Tibial nerve (tissue), 4 donors: ENCODE results near the gene IL1F10. TPM values are rescaled to one million over a fixed set of nuclear protein-coding genes. Genes with fewer than 3 reads are reported as not detected.

Experiments
- DNase-seq, 2 donors: peaks; one replicate each; pipeline ENCODE4 v3.0.0-alpha.2; 2019; ENCODE audit warnings: low spot score in 2 of 2
- H3K27ac ChIP-seq, 4 donors: fragments of 200-600 bp; sonication (generic) in 3 of 4; one replicate each; pipeline ENCODE4 v1.5.1; 2017 to 2019; ENCODE audit warnings: mild to moderate bottlenecking in 1 of 4
- H3K27me3 ChIP-seq, 2 donors: fragments of 200-600 bp; sonication (generic) in 1 of 2; one replicate each; pipeline versions ENCODE4 v1.5.1 to v1.6.0; 2017 to 2019
- H3K36me3 ChIP-seq, 3 donors: fragments of 200-600 bp; sonication (generic); one replicate each; pipeline ENCODE4 v1.5.1; 2018 to 2019
- H3K4me1 ChIP-seq, 4 donors: fragments of 200-600 bp; sonication (generic) in 3 of 4; one replicate each; pipeline ENCODE4 v1.5.1; 2017 to 2019
- H3K4me3 ChIP-seq, 4 donors: fragments of 200-600 bp; sonication (generic) in 3 of 4; one replicate each; pipeline ENCODE4 v1.5.1; 2017 to 2019; ENCODE audit warnings: mild to moderate bottlenecking in 1 of 4, moderate library complexity in 1 of 4
- H3K9me3 ChIP-seq, 4 donors: fragments of 200-600 bp; sonication (generic) in 3 of 4; one replicate each; pipeline ENCODE4 v1.5.1; 2017 to 2019
- EP300 ChIP-seq, 2 donors: sonication (generic); formaldehyde crosslinking; IDR thresholded peaks; one replicate each; pipeline ENCODE4 v1.6.1; 2017; ENCODE audit warnings: antibody characterized with exemption in 2 of 2, mild to moderate bottlenecking in 1 of 2
- POLR2A ChIP-seq, 2 donors: fragments of 450-650 bp; IDR thresholded peaks; one replicate each; pipeline ENCODE4 v1.6.1; 2017; ENCODE audit warnings: antibody characterized with exemption in 2 of 2, mild to moderate bottlenecking in 2 of 2, moderate library complexity in 2 of 2
- WGBS, 2 donors: methylation state at CpG; one replicate each; pipeline ENCODE4 v1.1.5; 2018; 5-methylcytosine and 5-hydroxymethylcytosine counted together
- total RNA-seq, 4 donors: library from RNA; depleted of rRNA; stranded (reverse); fragments of >200 nt; gene quantifications; one replicate each; pipeline ENCODE4 v1.1.0, GENCODE V29; 2016
- TF ChIP-seq, protein P1 (sequence below), 5 experiments: fragments of 200-600 bp in 3 of 5; fragments of 450-650 bp in 2 of 5; sonication (generic) in 3 of 5; IDR thresholded peaks; one replicate each; pipeline ENCODE4 v1.5.1; 2016 to 2019; ENCODE audit warnings: antibody characterized with exemption in 5 of 5, mild to moderate bottlenecking in 3 of 5, moderate library complexity in 2 of 5

IL1F10 gene
- total RNA-seq, 4 donors from 2014 or later: not detected

DNA sequence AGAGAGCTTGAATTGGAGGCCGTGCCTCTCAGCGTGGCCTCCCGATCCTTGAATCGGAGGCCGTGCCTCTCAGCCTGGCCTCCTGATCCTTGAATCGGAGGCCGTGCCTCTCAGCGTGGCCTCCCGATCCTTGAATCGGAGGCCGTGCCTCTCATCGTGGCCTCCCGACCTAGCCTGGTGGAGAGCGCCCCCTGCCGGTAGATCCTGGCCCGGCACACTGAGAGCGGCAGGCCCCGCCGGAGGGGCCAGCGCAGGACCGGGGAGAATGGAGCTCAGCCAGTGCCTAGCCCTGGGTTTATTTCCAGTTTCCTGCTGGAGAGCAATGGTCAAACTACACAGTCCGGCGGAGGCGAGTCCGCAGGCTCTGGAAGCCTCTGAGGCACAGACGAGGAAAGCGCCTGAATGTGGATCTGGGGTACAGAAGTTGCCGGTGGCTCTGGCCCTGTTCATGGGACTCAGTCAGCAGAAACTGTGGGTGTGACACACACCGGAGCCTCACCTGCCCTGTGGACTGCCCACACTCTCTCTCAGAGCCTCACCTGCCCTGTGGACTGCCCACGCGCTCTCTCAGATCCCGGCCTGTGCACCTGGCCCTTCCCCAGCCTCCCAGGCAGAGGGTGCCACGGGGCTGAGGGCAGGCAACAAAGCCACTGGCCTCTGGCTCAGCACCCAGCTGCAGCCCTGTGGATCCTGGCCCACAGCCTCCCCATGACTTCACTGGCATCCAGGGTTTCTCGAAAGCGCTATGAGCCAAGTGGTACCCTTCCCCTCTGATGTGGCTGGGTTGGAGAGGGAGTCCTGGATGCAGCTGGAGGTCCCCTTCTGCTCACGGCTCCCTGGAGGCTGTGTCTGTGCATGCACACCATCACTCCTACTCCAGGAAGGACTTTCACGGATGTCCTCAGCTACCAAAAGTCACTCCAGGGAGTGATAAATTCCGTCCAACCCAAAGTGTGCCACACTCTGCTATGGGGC is 16.6 kb upstream of the IL1F10 start:
- no peak for DNase-seq
- Histone ChIP-seq H3K27me3 (no peaks in the 10 kb centered on the region), H3K4me3 (no peak overlapping the region), H3K4me1 (no peaks in the 10 kb centered on the region), H3K27ac (no peak overlapping the region), H3K9me3 (peaks cover 0 to 24% (median 0%) of the 10 kb centered on the region in 4 donors), H3K36me3 (no peaks in the 10 kb centered on the region)
- no peak for TF ChIP-seq POLR2A (IDR thresholded peaks at IDR 0.05)
- no peak for TF ChIP-seq EP300 (IDR thresholded peaks at IDR 0.05)
- TF ChIP-seq, protein P1, sequence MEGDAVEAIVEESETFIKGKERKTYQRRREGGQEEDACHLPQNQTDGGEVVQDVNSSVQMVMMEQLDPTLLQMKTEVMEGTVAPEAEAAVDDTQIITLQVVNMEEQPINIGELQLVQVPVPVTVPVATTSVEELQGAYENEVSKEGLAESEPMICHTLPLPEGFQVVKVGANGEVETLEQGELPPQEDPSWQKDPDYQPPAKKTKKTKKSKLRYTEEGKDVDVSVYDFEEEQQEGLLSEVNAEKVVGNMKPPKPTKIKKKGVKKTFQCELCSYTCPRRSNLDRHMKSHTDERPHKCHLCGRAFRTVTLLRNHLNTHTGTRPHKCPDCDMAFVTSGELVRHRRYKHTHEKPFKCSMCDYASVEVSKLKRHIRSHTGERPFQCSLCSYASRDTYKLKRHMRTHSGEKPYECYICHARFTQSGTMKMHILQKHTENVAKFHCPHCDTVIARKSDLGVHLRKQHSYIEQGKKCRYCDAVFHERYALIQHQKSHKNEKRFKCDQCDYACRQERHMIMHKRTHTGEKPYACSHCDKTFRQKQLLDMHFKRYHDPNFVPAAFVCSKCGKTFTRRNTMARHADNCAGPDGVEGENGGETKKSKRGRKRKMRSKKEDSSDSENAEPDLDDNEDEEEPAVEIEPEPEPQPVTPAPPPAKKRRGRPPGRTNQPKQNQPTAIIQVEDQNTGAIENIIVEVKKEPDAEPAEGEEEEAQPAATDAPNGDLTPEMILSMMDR (IDR thresholded peaks at IDR 0.05): no peak
- 92 to 94% methylated on average over 35 to 38 of the region's 38 CpGs for WGBS, 2 donors

DNA sequence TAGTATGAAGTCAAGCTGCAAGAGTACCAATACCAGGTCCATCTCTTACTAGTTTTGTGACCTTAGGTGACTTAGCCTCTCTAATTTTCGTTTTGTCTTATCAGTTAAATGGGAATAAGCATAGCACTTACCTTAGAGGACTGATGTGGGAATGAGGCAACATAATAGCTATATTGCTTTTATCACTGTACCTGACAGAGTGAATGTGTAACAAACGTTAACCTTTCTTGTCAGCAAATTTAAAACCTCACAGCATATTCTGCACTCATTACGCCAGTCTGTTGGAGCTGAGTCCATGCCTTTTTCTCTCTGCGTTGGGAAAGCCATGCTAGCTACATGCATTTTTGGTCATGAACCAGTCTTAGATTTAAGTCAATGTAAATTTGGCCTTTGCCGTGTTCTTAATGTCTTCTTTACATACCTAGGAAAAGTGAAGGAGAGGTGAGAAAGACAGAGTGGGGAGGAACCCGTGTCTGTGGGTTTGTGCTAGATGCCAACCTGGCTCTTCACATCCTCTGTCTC is 15.3 kb upstream of the IL1F10 start, which contains the start of gene IL36B:
IL36B (minus strand) TSS at position 472 of the 522 bp plus-strand sequence.
- H3K4me1 ChIP-seq: no peaks in the 10 kb centered on the region
- no peak within 1 kb of the TSS for H3K4me3 ChIP-seq
- H3K27me3 ChIP-seq: no peaks in the 10 kb centered on the region
- 75 to 76% methylated on average over 6 of the region's 6 CpGs for whole genome bisulfite sequencing, 2 donors
- no peaks in the 10 kb centered on the region for H3K36me3 ChIP-seq
- H3K9me3 ChIP-seq: peaks cover 0 to 24% (median 0%) of the 10 kb centered on the region in 4 donors
- H3K27ac ChIP-seq: no peak within 1 kb of the TSS
- DNase-seq: no peak
- TF ChIP-seq, protein P1 (IDR thresholded peaks at IDR 0.05): no peak
- TF ChIP-seq POLR2A (IDR thresholded peaks at IDR 0.05) (no peak), EP300 (IDR thresholded peaks at IDR 0.05) (no peak)

DNA sequence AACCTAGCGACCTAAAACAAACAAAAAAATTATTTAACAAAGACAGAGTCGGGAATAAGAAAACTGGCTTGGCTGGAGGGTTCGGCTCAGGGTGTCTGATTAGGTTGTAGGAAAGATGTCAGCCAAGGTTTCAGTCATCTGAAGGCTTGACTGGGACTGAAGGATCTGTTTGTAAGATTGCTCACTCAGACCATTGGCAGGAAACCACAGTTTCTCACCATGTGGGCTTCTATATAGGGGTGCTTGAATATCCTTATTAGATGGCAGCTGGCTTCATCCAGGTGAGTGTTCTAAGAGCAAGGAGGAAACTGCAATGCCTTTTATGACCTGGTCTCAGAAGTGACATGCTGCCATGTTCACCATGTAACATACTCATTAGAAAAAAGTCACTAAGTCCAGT is 14.1 kb upstream of the IL1F10 start:
- Histone ChIP-seq H3K9me3 (peaks cover 0 to 24% (median 0%) of the 10 kb centered on the region in 4 donors), H3K36me3 (no peaks in the 10 kb centered on the region), H3K27me3 (no peaks in the 10 kb centered on the region), H3K27ac (no peak overlapping the region), H3K4me3 (no peak overlapping the region), H3K4me1 (no peaks in the 10 kb centered on the region)
- no peak for DNase-seq
- TF ChIP-seq EP300 (IDR thresholded peaks at IDR 0.05) (no peak), POLR2A (IDR thresholded peaks at IDR 0.05) (no peak)
- TF ChIP-seq, protein P1 (IDR thresholded peaks at IDR 0.05): no peak
- WGBS, 2 donors: 70 to 83% methylated on average over 3 of the region's 3 CpGs

DNA sequence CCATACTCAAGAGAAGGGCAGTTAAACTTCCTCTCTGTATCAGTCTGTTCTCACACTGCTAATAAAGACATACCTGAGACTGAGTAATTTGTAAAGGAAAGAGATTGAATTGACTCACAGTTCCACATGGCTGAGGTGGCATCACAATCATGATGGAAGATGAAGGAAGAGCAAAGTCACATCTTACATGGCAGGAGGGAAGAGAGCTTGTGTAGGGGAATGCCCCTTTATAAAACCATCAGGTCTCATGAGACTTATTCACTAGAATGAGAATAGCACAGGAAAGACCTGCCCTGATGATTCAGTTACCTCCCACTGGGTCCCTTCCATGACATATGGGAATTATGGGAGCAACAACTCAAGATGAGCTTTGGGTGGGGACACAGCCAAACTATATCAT is 13.7 kb upstream of the IL1F10 start:
- Histone ChIP-seq H3K27ac (no peak overlapping the region), H3K9me3 (peaks cover 0 to 24% (median 0%) of the 10 kb centered on the region in 4 donors), H3K4me1 (no peaks in the 10 kb centered on the region), H3K27me3 (no peaks in the 10 kb centered on the region), H3K36me3 (no peaks in the 10 kb centered on the region), H3K4me3 (no peak overlapping the region)
- TF ChIP-seq EP300 (IDR thresholded peaks at IDR 0.05) (no peak), POLR2A (IDR thresholded peaks at IDR 0.05) (no peak)
- TF ChIP-seq, protein P1 (IDR thresholded peaks at IDR 0.05): no peak
- no peak for DNase-seq

DNA sequence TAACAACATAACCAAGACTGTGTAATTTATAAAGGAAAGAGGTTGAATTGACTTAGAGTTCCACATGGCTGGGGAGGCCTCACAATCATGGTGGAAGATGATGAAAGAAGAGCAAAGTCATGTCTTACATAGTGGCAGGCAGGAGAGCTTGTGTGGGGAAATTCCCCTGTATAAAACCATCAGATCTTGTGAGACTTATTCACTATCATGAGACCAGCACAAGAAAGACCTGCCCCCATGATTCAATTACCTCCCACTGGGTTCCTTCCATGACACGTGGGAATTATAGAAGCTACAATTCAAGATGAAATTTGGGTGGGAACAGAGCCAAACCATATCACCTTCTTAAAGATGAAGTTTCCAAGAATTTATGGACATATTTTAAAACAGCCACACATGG is 11.2 kb upstream of the IL1F10 start:
- Histone ChIP-seq H3K27ac (no peak overlapping the region), H3K4me3 (no peak overlapping the region), H3K36me3 (no peaks in the 10 kb centered on the region), H3K9me3 (peaks cover 0 to 16% (median 0%) of the 10 kb centered on the region in 4 donors), H3K27me3 (no peaks in the 10 kb centered on the region), H3K4me1 (no peaks in the 10 kb centered on the region)
- TF ChIP-seq POLR2A (IDR thresholded peaks at IDR 0.05) (no peak), EP300 (IDR thresholded peaks at IDR 0.05) (no peak)
- TF ChIP-seq, protein P1 (IDR thresholded peaks at IDR 0.05): no peak
- DNase-seq: no peak
- WGBS, 2 donors: 50 to 63% methylated on average over 1 of the region's 1 CpG
